ENCODE results near the gene H2BK1.

The H2BK1 gene

DNA sequence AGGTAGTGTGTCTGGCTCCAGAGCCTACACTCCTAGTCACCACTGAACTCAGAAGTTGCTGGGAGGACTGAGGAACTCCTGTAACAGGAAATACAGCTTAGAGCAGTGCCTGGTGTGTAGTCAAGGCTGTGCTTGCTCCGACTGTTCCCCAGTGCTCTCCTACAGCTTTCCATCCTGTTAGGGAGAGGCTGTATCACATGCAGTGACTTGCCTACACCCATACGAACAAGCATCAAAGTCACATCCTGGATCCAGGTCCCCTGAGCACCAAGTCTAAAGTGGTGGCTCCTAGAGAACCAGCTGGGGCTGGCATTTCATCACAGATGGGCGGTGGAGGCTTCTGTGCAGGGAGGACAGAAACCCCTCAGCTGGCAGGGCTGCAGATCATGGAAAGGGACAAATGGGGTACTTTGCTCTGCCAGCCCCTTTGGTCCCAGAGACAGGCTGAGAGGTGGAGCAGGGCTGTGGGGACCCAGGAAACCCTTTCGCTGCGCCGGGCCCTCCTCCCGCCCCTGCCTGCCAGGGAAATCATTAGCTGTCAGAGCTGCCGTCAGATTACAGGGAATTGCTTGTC, 30.9 kb downstream of the H2BK1 start:
- no peak for DNase-seq (ENCODE audit: low spot score)

GRCh38 chr7:151178831-151179230, 31.5 kb downstream of the H2BK1 start:
- DNase-seq (ENCODE audit: low spot score): no peak

GRCh38 chr7:151178236-151178635, 32.1 kb downstream of the H2BK1 start:
- no peak for DNase-seq (ENCODE audit: low spot score)

GRCh38 chr7:151177310-151177709, 33.0 kb downstream of the H2BK1 start:
- no peak for DNase-seq (ENCODE audit: low spot score)

DNA sequence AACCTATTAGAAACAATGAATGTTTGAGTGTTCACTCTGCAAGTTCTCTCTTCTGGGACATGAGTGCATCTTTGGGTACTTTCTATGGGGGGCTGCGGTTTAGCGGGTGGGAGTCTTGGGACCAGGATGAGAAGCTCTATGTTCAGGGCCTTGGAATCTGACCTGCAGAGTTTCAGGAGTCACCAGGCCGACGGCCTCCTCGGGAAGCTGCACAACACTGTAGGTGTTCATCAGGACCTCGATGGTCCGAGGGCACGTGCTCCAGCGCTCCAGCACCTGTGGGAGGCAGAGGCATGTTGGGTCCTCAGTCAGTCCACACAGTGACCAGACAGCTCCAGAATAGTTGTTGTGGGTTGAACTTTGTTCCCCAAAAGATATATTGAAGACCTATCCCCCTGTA, 33.9 kb downstream of the H2BK1 start:
- no peak for DNase-seq (ENCODE audit: low spot score)

DNA sequence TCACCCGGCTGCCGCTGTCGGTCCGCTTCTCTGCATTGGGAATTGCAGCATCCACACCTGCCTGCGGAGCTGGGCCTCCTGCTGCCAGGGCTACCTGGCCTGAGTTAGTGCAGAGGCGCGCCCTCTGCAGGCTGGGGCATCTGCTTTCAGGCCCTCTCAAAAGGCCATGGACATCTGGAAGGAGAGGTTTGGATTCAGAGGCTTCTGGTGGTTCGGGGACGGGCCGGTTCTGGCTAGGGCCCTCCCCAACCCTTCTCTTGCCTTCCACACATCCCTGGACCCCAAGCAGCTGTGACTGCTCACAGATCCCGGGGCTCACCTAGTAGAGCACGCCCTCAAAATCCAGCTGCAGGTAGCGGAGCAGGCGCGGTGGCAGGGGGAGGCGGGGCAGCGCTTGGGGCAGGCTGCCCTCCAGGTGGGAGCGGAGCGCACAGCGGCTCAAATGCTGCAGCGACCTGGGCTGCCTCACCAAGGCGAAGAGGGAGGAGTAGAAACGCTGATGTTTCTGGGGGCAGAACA, 34.4 kb downstream of the H2BK1 start:
- no peak for DNase-seq (ENCODE audit: low spot score)

- DNase-seq (ENCODE audit: low spot score): no peak
These were observed 35.1 kb downstream of the H2BK1 start for GRCh38 chr7:151175047-151175792.

DNA sequence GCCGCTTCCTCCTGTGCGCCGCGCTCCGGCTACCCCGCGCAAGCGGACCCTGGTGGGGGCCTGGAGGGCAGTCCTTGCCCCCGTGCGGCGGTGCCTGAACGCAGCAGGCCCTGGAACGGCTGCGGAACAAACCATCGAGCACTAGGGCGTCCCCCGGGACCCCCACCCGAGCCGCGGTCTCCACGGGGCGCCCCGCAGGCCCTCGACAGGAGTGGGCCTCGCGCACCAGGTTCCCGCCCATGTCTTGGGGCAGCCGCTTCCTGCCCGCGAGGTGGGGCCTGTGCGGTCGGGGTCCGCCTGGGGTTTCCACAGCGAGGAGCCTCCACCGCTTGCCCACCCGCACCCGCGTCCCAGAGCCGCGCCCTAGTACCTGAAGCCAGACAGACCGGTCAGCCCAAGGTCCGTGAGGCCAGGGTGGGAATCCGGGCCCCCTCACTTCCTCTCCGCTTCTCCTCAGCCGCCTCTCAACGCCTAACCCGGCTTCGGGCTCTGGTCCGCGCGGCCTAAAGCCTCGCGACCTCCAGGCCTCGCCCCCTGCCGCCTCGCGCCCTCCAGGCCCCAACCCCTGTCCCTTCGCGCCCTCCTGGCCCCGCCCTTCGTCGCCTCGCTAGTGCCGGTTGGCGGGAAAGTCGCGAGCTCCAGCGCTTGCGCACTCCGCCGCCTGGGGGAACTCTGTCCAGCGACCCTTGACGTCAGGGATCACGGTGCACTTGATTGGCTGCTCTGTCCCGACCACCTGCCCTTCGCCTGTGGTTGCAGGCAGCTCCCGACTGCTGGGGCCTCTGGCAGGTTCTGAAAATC, 35.8 kb downstream of the H2BK1 start:
- DNase-seq (ENCODE audit: low spot score): no peak

- no peak for DNase-seq (ENCODE audit: low spot score)
These were observed 36.7 kb downstream of the H2BK1 start for GRCh38 chr7:151173386-151174245.

GRCh38 chr7:151172273-151173141, 37.8 kb downstream of the H2BK1 start:
- DNase-seq (ENCODE audit: low spot score): peak; percentile 88

DNA sequence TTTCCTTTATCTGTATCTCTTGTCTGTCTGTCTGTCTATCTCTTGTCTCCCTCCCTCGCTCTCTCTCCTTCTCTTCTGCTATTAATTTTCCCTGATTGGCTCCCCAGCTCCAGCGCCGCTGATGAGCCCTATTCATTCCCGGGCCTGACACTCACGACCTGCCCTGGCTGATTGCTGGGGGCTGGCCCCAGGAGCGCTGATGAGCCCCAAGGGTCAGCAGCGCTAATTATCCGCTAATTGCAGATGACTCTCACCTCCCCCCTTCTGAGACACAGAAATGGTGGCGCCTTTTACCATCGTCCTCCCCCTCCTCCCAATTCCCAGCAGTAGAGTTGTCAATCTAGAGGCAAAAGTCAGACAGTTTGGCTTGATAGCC, 41.5 kb downstream of the H2BK1 start:
- no peak for DNase-seq (ENCODE audit: low spot score)

GRCh38 chr7:151168003-151168786, 42.1 kb downstream of the H2BK1 start:
- DNase-seq (ENCODE audit: low spot score): peak; percentile 88

DNA sequence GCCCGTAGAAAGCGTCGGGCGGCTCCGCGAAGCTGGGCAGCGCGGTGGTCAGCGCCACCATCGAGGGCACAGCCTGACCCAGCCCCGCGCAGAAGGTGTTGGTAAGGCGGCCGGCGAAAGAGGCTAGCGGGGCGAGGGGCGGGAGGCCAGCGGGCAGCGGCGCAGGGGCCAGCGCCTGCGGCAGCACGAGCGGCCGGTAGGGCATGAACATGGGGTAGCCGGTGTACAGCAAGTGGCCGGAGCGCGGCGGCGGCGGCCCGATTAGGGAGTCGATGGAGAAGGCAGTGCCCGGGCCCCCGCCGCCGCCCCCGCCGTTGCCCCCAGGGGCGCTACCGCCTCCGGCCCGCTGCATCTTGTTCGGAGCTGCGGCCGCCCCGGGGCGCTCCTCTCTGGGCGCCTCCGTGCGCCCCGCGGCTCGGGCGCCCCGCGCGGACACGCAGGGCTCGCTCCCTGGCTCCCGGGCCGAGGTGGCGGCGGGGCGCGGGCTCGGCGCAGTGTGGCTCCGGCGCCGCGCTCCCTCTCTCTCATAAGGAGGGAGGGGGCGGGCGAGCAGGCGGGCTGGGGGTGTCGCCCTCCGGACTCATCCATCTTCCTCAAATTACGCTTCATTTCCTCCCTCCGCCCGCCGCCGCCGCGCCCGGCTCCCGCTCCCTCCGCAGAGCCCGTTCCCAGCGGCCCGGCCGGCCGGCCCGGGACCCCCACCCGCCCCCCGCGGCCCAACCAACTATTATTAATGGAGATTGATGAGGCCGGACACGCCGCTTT, 42.9 kb downstream of the H2BK1 start, which contains the start of gene GBX1:
Gene GBX1, minus strand, starts transcription at position 498 of the 765 bp plus-strand sequence. Its CDS starts 146 bp downstream, at position 352.
- peak; percentile 67 for DNase-seq (ENCODE audit: low spot score)

GRCh38 chr7:151166629-151167196, 43.6 kb downstream of the H2BK1 start:
- DNase-seq (ENCODE audit: low spot score): no peak

DNA sequence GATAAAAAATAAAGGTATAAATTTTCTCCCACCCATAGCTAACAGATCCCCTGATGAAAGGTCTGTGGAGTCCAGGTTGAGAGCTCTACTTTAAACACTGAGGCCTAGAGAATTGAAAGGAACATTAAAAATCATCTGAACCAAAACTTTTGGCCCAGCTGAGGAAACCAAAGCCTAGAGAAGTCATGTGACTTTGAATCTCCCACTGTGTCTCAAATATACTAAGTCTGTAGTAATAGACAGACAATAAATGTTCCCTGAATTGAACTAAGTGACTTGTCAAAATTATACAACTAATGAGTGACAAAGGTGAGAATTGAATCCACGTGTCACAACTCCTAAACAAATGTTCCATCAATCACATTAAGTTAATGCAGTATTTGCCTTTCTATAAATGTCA, 48.5 kb downstream of the H2BK1 start:
- no peak for DNase-seq (ENCODE audit: low spot score)

Data from HuH-7 (cell line).